Gastroesophageal sphincter (tissue), 4 donors: ENCODE measurements around the gene TANC1. TPM values are rescaled to one million over a fixed set of nuclear protein-coding genes. Genes with fewer than 3 reads are reported as not detected.

ENCODE experiments used
- ATAC-seq: fragments of 150-250 bp; one replicate; pipeline ENCODE4 v1.9.1; 2016; ENCODE audit warnings: mild to moderate bottlenecking, moderate library complexity
- H3K27ac ChIP-seq, 4 donors: fragments of 200-600 bp; sonication (generic) in 3 of 4; 1 replicate in 3 of 4; 2 replicates in 1 of 4; pipeline ENCODE4 v1.5.1; 2016 to 2019
- H3K27me3 ChIP-seq: fragments of 200-600 bp; sonication (generic); one replicate; pipeline ENCODE4 v1.5.1; 2019
- H3K36me3 ChIP-seq, 2 donors: fragments of 200-600 bp; sonication (generic); one replicate each; pipeline ENCODE4 v1.5.1; 2019; ENCODE audit warnings: control low read depth in 1 of 2
- H3K4me1 ChIP-seq, 3 donors: fragments of 200-600 bp; sonication (generic); 1 replicate in 2 of 3; 2 replicates in 1 of 3; pipeline ENCODE4 v1.5.1; 2016 to 2019; ENCODE audit warnings: control low read depth in 2 of 3
- H3K4me3 ChIP-seq, 2 donors: fragments of 200-600 bp; sonication (generic); one replicate each; pipeline ENCODE4 v1.5.1; 2019; ENCODE audit warnings: mild to moderate bottlenecking in 1 of 2, moderate library complexity in 1 of 2
- H3K9me3 ChIP-seq, 3 donors: fragments of 200-600 bp; sonication (generic); one replicate each; pipeline ENCODE4 v1.5.1; 2017 to 2019; ENCODE audit warnings: control low read depth in 2 of 3
- CTCF ChIP-seq, 4 experiments: fragments of 200-600 bp in 2 of 4; fragments of 450-650 bp in 2 of 4; sonication (generic) in 1 of 4; IDR thresholded peaks; one replicate each; pipeline ENCODE4 v1.5.1; 2017 to 2019; ENCODE audit warnings: antibody characterized with exemption in 4 of 4, mild to moderate bottlenecking in 2 of 4, moderate library complexity in 2 of 4
- EP300 ChIP-seq: sonication (generic); formaldehyde crosslinking; IDR thresholded peaks from one replicate; pipeline ENCODE4 v1.6.1; 2017; ENCODE audit warnings: antibody characterized with exemption, mild to moderate bottlenecking
- POLR2A ChIP-seq, 2 donors: fragments of 450-650 bp; IDR thresholded peaks; one replicate each; pipeline ENCODE4 v1.6.1; 2017; ENCODE audit warnings: antibody characterized with exemption in 2 of 2, mild to moderate bottlenecking in 2 of 2, moderate library complexity in 1 of 2
- POLR2AphosphoS5 ChIP-seq: sonication (generic); formaldehyde crosslinking; IDR thresholded peaks from one replicate; pipeline ENCODE4 v1.6.1; 2017; ENCODE audit warnings: antibody characterized with exemption
- WGBS, 2 donors: methylation state at CpG; one replicate each; pipeline ENCODE4 v1.1.5; 2018; ENCODE audit warnings: low coverage in 1 of 2; 5-methylcytosine and 5-hydroxymethylcytosine counted together
- total RNA-seq, 4 donors: library from RNA; depleted of rRNA; stranded (reverse); fragments of >200 nt; gene quantifications; one replicate each; pipeline ENCODE4 v1.1.0, GENCODE V29; 2016

TANC1 gene
- total RNA-seq, 4 donors from 2014 or later, result 37.4 to 66.5 (median 46.0) TPM

- Histone ChIP-seq H3K27ac (no peak overlapping the region), H3K9me3 (no peaks in the 10 kb centered on the region), H3K27me3 (no peaks in the 10 kb centered on the region), H3K4me1 (peaks cover 3 to 24% (median 9%) of the 10 kb centered on the region in 3 donors), H3K4me3 (no peak overlapping the region), H3K36me3 (no peaks in the 10 kb centered on the region)
- WGBS, 2 donors, result 100% methylated on average over 1 of the region's 1 CpG; no CpG with 5 or more reads in 1 of the 2 donors
- no peak for ATAC-seq
- TF ChIP-seq EP300, result no peak
- TF ChIP-seq POLR2AphosphoS5, result no peak
- TF ChIP-seq POLR2A (IDR thresholded peaks at IDR 0.05), result no peak
- TF ChIP-seq CTCF (IDR thresholded peaks at IDR 0.05), result no peak
These were observed 10.1 kb upstream of the TANC1 start for GRCh38 chr2:158958365-158958764.

GRCh38 chr2:158960193-158960592, 8.2 kb upstream of the TANC1 start:
- H3K4me1 ChIP-seq, result peaks cover 0 to 6% (median 0%) of the 10 kb centered on the region in 3 donors
- no peak overlapping the region for H3K4me3 ChIP-seq
- no peak for ATAC-seq
- H3K36me3 ChIP-seq, result no peaks in the 10 kb centered on the region
- 50% methylated on average over 2 of the region's 2 CpGs; no CpG with 5 or more reads in 1 of the 2 donors for WGBS, 2 donors
- H3K9me3 ChIP-seq, result no peaks in the 10 kb centered on the region
- no peak overlapping the region for H3K27ac ChIP-seq
- TF ChIP-seq CTCF (IDR thresholded peaks at IDR 0.05) (no peak), POLR2A (IDR thresholded peaks at IDR 0.05) (no peak), EP300 (no peak), POLR2AphosphoS5 (no peak)
- no peaks in the 10 kb centered on the region for H3K27me3 ChIP-seq

- H3K9me3 ChIP-seq, result no peaks in the 10 kb centered on the region
- no peaks in the 10 kb centered on the region for H3K36me3 ChIP-seq
- 100% methylated on average over 1 of the region's 1 CpG for WGBS, 2 donors
- H3K27ac ChIP-seq, result no peak overlapping the region
- no peak for ATAC-seq
- peaks cover 0 to 2% (median 0%) of the 10 kb centered on the region in 3 donors for H3K4me1 ChIP-seq
- no peak overlapping the region for H3K4me3 ChIP-seq
- H3K27me3 ChIP-seq, result no peaks in the 10 kb centered on the region
- no peak for TF ChIP-seq CTCF (IDR thresholded peaks at IDR 0.05)
- TF ChIP-seq EP300, result no peak
- no peak for TF ChIP-seq POLR2AphosphoS5
- no peak for TF ChIP-seq POLR2A (IDR thresholded peaks at IDR 0.05)
These were observed 6.4 kb upstream of the TANC1 start for GRCh38 chr2:158962074-158962473.

GRCh38 chr2:158963071-158963470, 5.4 kb upstream of the TANC1 start:
- Histone ChIP-seq H3K36me3 (no peaks in the 10 kb centered on the region), H3K4me3 (no peak overlapping the region), H3K27me3 (no peaks in the 10 kb centered on the region), H3K9me3 (no peaks in the 10 kb centered on the region), H3K4me1 (peaks cover 0 to 11% (median 2%) of the 10 kb centered on the region in 3 donors), H3K27ac (no peak overlapping the region)
- no peak for ATAC-seq
- TF ChIP-seq EP300 (no peak), POLR2AphosphoS5 (no peak), POLR2A (IDR thresholded peaks at IDR 0.05) (no peak)
- WGBS, 2 donors, result 83 to 88% methylated on average over 1 to 3 of the region's 3 CpGs

- Histone ChIP-seq H3K4me3 (no peak overlapping the region), H3K36me3 (no peaks in the 10 kb centered on the region), H3K27me3 (no peaks in the 10 kb centered on the region), H3K27ac (no peak overlapping the region), H3K9me3 (no peaks in the 10 kb centered on the region), H3K4me1 (peaks cover 0 to 17% (median 2%) of the 10 kb centered on the region in 3 donors)
- no peak for ATAC-seq
- TF ChIP-seq POLR2AphosphoS5 (no peak), POLR2A (IDR thresholded peaks at IDR 0.05) (no peak), CTCF (IDR thresholded peaks at IDR 0.05) (no peak), EP300 (no peak)
- 92 to 100% methylated on average over 5 of the region's 5 CpGs for WGBS, 2 donors
These were observed 3.3 kb upstream of the TANC1 start for GRCh38 chr2:158965107-158965506.
